ENCODE results near the gene SNAPC4.
"Not testable (repeated sequence)": the region's sequence is repeated elsewhere in the genome, so short reads cannot be mapped to it uniquely, and the experiment has no call there.

SNAPC4 gene

DNA sequence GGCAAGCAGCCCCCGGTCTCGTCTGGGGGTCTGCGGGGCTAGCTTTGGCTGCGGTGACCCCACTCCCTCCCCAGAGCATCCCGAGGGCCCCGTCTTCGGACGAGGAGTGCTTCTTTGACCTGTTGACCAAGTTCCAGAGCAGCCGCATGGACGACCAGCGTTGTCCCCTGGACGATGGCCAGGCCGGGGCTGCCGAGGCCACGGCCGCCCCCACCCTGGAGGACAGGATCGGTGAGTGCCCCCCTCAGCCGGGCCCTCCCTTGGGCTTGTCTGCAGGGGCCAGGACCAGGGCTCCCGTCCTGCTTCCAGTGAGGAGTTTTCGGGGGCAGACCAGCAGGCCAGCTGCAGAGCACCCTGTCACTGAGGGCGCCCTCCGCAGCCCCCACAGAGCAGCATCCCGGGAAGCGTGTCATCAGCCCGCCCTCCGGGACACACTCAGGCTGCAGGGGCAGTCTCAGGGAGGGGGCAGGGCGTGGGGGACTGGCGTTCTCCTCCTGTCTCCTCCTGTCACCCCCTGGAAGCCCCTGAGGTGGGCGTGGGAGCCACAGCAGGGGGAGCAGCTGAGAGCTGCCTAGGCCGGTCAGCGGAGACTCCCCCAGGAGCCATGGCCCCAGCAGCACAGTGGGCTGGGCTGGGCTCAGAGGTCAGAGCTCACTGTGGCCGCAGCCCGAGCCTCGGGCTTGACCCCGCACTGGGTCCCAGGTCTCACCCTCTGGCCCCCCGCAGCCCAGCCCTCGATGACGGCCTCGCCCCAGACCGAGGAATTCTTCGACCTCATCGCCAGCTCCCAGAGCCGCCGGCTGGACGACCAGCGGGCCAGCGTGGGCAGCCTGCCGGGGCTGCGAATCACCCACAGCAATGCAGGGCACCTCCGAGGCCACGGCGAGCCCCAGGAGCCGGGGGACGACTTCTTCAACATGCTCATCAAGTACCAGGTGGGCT, 44.1 kb downstream of the SNAPC4 start:
- DNase-seq (ENCODE audit: low read depth) = no peak

DNA sequence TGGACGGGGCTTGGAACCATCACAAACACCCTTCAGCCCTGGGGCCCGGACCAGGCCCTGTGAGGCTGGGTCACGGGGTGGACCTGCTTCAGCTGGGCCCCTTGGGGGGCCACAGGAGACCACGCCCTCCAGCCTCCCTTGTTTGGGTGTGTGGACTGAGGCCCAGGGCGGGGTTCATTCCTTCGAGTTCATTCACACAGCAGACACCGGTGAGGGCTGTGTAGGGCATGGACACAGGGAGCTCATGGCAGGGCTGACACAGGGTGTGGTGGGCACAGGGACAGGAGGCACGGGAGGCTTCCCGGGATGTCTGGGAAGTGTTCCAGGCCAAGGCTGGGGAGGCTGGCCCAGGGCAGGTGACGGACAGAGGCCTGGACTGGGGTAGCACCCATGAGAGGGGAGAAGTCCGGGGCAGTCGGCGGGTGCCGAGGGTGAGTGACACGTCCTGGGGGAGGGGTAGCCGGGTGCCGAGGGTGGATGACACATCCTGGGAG, 45.3 kb downstream of the SNAPC4 start:
- no peak for DNase-seq (ENCODE audit: low read depth)

DNA sequence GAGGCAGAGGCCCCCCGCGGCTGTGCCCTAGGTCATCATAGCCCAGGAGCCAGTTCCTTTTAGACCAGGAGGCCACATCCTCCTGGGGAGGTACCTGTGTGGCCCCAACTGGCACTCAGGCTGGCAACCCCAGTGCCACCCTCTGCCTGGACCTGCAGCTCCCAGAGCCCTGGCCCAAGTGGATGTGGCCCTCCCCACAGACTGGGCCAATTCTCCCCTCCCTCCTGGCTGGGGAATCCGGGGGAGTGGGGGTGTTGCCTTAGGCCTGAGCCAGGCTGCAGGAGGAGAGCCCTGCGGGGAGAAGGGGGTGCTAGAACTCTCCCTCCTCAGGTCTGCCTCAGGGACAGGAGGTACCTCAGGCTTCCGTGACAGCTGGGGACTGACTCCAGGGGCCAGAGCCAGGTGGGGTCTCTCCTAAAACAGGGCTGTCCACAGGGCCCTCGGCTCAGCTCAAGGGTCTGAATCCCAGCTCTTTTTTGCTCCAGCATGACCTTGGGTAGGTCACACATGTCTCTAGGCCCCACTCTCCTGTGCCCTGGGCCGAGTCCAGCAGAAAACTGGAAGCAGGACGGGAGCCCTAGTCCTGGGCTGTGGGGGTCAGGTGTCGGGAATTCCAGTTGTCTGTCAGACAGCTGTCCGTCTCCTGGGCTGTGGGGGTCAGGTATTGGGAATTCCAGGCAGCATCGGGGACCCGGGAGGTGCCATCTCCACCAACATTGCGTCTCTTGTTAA, 46.0 kb downstream of the SNAPC4 start:
- no peak for DNase-seq (ENCODE audit: low read depth)

DNA sequence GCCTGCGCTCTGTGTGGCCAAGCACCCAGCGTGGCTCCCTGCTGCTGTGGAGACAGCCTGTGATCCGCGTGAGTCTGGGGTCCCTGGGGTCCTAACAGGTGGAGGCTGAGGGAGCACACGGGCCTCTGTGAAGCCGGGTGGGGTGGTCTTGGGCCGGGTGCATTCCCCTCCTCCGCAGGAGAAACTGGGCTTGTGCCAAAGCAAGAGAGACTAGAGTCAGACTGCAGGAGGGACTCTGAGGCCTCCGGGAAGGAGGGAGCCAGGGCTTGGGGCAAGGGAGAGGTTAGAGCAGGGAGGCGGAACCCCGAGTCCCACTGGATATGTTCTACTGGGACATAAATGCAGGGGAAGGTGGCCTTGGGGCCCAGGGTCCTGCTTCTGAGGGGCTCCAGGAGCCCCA, 46.9 kb downstream of the SNAPC4 start:
- no peak for DNase-seq (ENCODE audit: low read depth)

DNA sequence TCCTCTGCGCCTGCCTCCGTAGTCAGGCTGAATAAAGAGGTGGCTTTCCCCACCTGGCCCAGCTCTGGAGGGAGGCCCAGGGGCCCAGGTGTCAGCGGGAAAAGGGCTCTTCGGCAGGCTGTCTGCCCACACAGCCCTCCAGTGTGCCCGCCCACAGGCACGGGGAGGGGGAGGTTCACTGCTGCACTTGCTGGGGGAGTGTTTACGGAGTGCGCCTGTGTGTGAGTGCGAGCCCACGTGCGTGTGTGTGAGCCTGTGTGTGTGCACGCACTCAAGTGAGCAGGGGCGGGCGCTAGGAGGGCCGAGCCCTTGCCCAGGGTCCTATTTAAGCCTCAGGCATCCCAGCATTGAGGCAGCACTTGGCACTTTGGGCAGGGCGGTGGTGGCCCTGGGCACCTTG, 47.3 kb downstream of the SNAPC4 start:
- DNase-seq (ENCODE audit: low read depth) = no peak

DNA sequence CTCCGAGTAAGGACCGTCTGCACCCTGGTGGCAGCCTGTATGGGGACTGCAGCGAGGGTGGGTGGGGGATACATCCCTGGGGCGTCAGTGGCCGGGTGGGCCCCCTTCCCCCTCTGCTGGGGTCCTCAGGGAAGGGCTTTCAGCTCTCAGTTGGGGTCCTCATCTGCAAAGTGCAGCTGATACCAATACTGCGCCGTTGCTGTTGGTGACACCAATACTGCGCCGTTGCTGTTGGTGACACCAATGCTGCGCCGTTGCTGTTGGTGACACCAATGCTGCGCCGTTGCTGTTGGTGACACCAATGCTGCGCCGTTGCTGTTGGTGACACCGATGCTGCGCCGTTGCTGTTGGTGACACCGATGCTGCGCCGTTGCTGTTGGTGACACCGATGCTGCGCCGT, 48.1 kb downstream of the SNAPC4 start:
- not testable (repeated sequence) for DNase-seq (ENCODE audit: low read depth)

DNA sequence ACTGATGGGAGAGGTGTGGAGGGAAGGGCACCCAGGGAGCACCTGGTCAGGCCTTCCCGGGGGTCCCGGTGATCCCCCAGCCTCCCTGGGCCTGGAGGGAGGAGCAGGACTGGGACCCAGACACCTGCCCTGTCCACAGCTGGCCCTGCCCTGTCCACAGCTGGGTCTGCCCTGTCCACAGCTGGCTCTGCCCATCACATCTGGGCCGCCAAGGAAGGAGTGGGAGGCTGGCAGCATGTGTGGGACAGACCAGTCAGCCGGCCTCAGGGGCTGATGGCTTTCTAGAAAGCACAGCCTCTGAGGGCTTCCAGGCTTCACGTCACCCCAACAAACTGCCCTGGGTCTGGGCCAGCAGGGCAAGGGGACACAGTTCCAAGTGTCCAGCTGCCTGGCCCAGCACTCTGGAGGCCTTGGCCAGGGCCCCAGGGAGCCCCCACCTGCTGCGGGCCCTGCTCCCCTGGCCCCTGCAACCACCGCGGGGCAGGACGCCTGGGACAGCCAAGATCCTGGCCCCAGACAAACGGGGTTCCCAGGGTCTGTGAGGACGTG, 48.6 kb downstream of the SNAPC4 start:
- no peak for DNase-seq (ENCODE audit: low read depth)
